Activated naive CD8-positive, alpha-beta T cell treated with anti-CD3 and anti-CD28 coated beads, Interleukin-2, amount 50 U/mL, for 24 hours (primary cell): ENCODE data around the gene TAL1.
"Not testable (repeated sequence)": the region's sequence is repeated elsewhere in the genome, so short reads cannot be mapped to it uniquely, and the experiment has no call there.

Experiments used
- ATAC-seq: fragments of 150-1000 bp; cut with Tn5 transposase; one replicate; pipeline ENCODE4 v1.10.0; 2021
- DNase-seq: peaks from one replicate; pipeline ENCODE4 v3.0.0; 2021
- H3K27ac Mint-ChIP-seq: one replicate; pipeline ENCODE4 v1.8.0; 2021; ENCODE audit warnings: mild to moderate bottlenecking, mixed read lengths
- H3K27me3 Mint-ChIP-seq: one replicate; pipeline ENCODE4 v1.8.0; 2021; ENCODE audit warnings: mixed read lengths
- H3K36me3 Mint-ChIP-seq: one replicate; pipeline ENCODE4 v1.8.0; 2021; ENCODE audit warnings: low read depth, mixed read lengths
- H3K4me1 Mint-ChIP-seq: one replicate; pipeline ENCODE4 v1.8.0; 2021; ENCODE audit warnings: mixed read lengths
- H3K4me3 Mint-ChIP-seq: one replicate; pipeline ENCODE4 v1.8.0; 2021; ENCODE audit warnings: mild to moderate bottlenecking, moderate library complexity, mixed read lengths
- H3K9me3 Mint-ChIP-seq: one replicate; pipeline ENCODE4 v1.8.0; 2021; ENCODE audit warnings: mixed read lengths

The TAL1 gene

DNA sequence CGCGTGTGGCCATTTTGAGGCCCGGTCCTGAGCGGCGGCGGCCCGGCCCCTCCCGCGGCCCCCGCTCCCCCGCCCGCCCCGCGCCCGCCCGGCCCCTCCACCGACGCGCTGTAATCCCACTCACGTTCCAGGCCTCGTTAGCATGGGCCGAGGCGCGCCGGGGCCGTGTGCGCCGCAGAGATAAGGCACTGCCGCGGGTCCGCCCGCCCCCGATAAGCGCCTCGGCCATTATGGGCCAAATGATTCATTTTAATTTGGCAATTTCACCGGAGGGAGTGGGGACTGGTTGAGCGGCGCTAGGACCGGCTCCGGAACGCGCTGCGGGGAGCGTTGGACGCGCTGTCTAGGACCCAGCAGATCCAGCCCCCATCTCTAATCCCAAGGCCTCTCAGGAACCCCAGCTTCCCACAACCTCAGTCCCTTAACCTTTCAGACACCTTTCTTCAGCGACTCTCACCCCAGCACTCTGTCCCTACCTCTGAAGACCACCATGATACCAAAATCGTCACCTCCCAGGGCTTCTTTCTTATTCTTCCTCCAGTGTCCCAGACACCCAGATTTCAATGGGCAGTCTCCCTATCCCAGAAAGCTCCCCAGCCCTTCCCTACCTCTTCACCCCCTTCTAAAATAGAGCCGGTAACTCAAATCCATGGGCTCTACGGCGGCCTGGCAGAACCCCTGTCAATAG, at the start of gene TAL1:
TAL1 (minus strand) TSS at position 39 of the 688 bp plus-strand sequence. CDS start 6,337 bp downstream, outside the sequence.
- Mint-ChIP-seq H3K27me3 (peaks cover 75% of the 10 kb centered on the region), H3K4me1 (peaks cover 27% of the 10 kb centered on the region), H3K27ac (peak within 1 kb of the TSS; percentile 22), H3K9me3 (no peaks in the 10 kb centered on the region), H3K36me3 (peaks cover 3% of the 10 kb centered on the region), H3K4me3 (peak within 1 kb of the TSS; percentile 77)
- ATAC-seq = no peak
- DNase-seq = no peak

- ATAC-seq = no peak
- H3K4me1 Mint-ChIP-seq = no peaks in the 10 kb centered on the region
- H3K4me3 Mint-ChIP-seq = no peak overlapping the region
- H3K27ac Mint-ChIP-seq = no peak overlapping the region
- no peaks in the 10 kb centered on the region for H3K27me3 Mint-ChIP-seq
- H3K9me3 Mint-ChIP-seq = no peaks in the 10 kb centered on the region
- peaks cover 36% of the 10 kb centered on the region for H3K36me3 Mint-ChIP-seq
- no peak for DNase-seq
Measured at GRCh38 chr1:47280142-47280541, 48.1 kb upstream of the TAL1 start.

DNA sequence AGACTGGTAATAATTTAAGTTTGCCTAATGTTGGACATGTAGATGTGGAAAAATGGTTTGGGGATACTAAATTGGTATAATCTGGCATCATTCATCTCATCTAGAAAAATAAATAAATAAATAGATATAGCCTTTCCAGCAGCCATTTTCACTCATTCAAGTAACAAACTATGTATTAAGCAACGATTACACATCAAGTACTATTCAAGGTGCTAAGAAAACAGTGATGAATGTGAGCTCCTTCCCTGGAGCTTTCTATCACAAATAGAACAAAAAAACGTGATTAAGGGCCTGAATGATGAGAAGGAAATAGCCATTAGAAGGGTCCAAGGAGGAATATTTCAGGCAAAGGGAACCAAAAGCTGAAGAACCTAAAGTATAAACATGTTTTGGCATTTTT, 44.8 kb upstream of the TAL1 start:
- Mint-ChIP-seq H3K4me1 (no peaks in the 10 kb centered on the region), H3K4me3 (no peak overlapping the region), H3K9me3 (no peaks in the 10 kb centered on the region), H3K27ac (no peak overlapping the region), H3K27me3 (no peaks in the 10 kb centered on the region), H3K36me3 (peaks cover 38% of the 10 kb centered on the region)
- no peak for DNase-seq
- ATAC-seq = no peak

DNA sequence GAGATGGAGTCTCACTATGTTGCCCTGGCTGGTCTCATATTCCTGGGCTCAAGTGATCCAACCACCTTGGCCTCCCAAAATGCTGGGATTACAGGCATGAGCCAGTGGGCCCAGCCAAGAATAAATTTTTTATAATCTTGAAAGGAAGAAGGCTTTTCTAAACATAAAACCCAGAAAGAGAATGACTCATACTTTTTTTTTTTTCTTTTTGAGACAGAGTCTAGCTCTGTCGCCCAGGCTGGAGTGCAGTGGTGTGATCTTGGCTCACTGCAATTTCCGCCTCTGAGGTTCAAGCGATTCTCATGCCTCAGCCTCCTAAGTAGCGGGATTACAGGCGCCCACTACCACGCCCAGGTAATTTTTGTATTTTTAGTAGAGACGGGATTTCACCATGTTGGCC, 43.8 kb upstream of the TAL1 start:
- H3K36me3 Mint-ChIP-seq = peaks cover 34% of the 10 kb centered on the region
- DNase-seq, H3K27me3 Mint-ChIP-seq, H3K4me3 Mint-ChIP-seq, H3K9me3 Mint-ChIP-seq, H3K27ac Mint-ChIP-seq, ATAC-seq, H3K4me1 Mint-ChIP-seq: not testable (repeated sequence)

- not testable (repeated sequence) for H3K4me3 Mint-ChIP-seq, H3K27ac Mint-ChIP-seq, H3K27me3 Mint-ChIP-seq, H3K9me3 Mint-ChIP-seq, H3K4me1 Mint-ChIP-seq, ATAC-seq, DNase-seq
- H3K36me3 Mint-ChIP-seq = peaks cover 40% of the 10 kb centered on the region
Measured at GRCh38 chr1:47265529-47265928, 33.5 kb upstream of the TAL1 start.

- Mint-ChIP-seq H3K9me3 (no peaks in the 10 kb centered on the region), H3K36me3 (peaks cover 38% of the 10 kb centered on the region), H3K4me3 (no peak overlapping the region), H3K27ac (no peak overlapping the region), H3K4me1 (no peaks in the 10 kb centered on the region), H3K27me3 (no peaks in the 10 kb centered on the region)
- DNase-seq (peak; percentile 35), ATAC-seq (no peak)
Measured at GRCh38 chr1:47262787-47263413, 30.9 kb upstream of the TAL1 start.

- H3K27ac Mint-ChIP-seq = no peak overlapping the region
- no peak overlapping the region for H3K4me3 Mint-ChIP-seq
- peaks cover 24% of the 10 kb centered on the region for H3K36me3 Mint-ChIP-seq
- H3K9me3 Mint-ChIP-seq = no peaks in the 10 kb centered on the region
- DNase-seq (no peak), ATAC-seq (no peak)
- H3K4me1 Mint-ChIP-seq = no peaks in the 10 kb centered on the region
- no peaks in the 10 kb centered on the region for H3K27me3 Mint-ChIP-seq
Measured at GRCh38 chr1:47257224-47257623, 25.2 kb upstream of the TAL1 start.

GRCh38 chr1:47252795-47253194, 20.8 kb upstream of the TAL1 start:
- no peaks in the 10 kb centered on the region for H3K27me3 Mint-ChIP-seq
- H3K4me1 Mint-ChIP-seq = no peaks in the 10 kb centered on the region

GRCh38 chr1:47252369-47252768, 20.3 kb upstream of the TAL1 start:
- ATAC-seq (no peak), DNase-seq (no peak)
- Mint-ChIP-seq H3K27ac (no peak overlapping the region), H3K27me3 (no peaks in the 10 kb centered on the region), H3K4me3 (no peak overlapping the region), H3K9me3 (no peaks in the 10 kb centered on the region), H3K4me1 (no peaks in the 10 kb centered on the region), H3K36me3 (peaks cover 7% of the 10 kb centered on the region)

More at GRCh38 chr1:47252795-47253194, 20.8 kb upstream of the TAL1 start:
- DNase-seq (no peak), ATAC-seq (no peak)
- no peak overlapping the region for H3K4me3 Mint-ChIP-seq
- no peaks in the 10 kb centered on the region for H3K9me3 Mint-ChIP-seq
- no peak overlapping the region for H3K27ac Mint-ChIP-seq
- H3K36me3 Mint-ChIP-seq = peaks cover 10% of the 10 kb centered on the region

GRCh38 chr1:47249755-47250154, 17.7 kb upstream of the TAL1 start:
- no peak overlapping the region for H3K27ac Mint-ChIP-seq
- DNase-seq = no peak
- H3K27me3 Mint-ChIP-seq = peaks cover 3% of the 10 kb centered on the region
- peaks cover 3% of the 10 kb centered on the region for H3K36me3 Mint-ChIP-seq
- H3K9me3 Mint-ChIP-seq = no peaks in the 10 kb centered on the region
- no peaks in the 10 kb centered on the region for H3K4me1 Mint-ChIP-seq
- no peak overlapping the region for H3K4me3 Mint-ChIP-seq
- ATAC-seq = no peak

DNA sequence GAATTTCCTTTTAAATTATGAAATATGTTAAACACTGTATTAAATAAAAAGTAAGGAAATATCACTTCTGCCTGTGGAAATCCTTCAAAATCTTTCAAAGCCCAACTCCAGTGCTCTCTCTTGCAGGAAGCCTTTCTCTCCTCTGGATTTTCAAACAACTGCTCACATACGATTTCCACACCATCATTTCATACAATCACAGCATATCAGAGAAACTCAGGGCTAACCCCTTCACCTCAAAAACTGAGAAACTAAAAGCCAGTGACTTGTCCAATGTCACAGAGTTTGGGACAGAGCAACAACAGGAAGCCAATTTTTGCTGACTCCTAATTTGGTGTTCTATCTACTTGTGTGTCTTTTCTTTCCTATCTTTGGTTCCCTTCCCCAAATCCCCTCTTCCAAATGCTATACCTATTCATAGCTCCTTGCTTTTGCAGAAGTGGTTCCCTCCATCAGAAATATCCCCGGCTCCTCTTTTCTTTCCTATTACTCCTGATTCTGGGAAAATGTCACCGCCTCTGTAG, 12.4 kb upstream of the TAL1 start:
- no peak overlapping the region for H3K27ac Mint-ChIP-seq
- no peaks in the 10 kb centered on the region for H3K9me3 Mint-ChIP-seq

DNA sequence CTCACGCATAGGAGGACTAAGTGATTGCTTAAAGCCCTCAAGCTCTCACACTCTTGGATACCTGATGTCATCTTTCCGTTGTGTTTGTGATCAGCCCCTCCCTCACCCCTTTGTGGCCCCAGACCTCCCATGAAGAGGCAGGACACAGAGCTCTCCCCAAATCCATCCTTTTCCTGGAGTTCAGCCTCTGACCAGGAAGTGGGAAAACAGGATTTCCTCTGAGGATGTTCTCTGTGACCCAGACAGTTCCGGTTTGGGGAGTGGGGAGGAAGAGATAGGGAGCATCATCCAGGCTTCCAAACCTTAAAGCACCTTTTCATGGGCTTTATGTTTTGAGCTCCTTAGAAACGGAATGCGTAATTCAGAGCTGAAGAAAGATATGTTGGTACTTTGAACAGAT, 11.9 kb upstream of the TAL1 start:
- no peaks in the 10 kb centered on the region for H3K4me1 Mint-ChIP-seq
- no peak for ATAC-seq
- no peak overlapping the region for H3K4me3 Mint-ChIP-seq
- H3K36me3 Mint-ChIP-seq = no peaks in the 10 kb centered on the region
- peaks cover 17% of the 10 kb centered on the region for H3K27me3 Mint-ChIP-seq
- no peaks in the 10 kb centered on the region for H3K9me3 Mint-ChIP-seq
- DNase-seq = no peak
- H3K27ac Mint-ChIP-seq = no peak overlapping the region

More for the DNA sequence above, 12.4 kb upstream of the TAL1 start:
- DNase-seq (no peak), ATAC-seq (no peak)
- H3K27me3 Mint-ChIP-seq = peaks cover 15% of the 10 kb centered on the region
- no peaks in the 10 kb centered on the region for H3K4me1 Mint-ChIP-seq
- no peak overlapping the region for H3K4me3 Mint-ChIP-seq
- no peaks in the 10 kb centered on the region for H3K36me3 Mint-ChIP-seq

DNA sequence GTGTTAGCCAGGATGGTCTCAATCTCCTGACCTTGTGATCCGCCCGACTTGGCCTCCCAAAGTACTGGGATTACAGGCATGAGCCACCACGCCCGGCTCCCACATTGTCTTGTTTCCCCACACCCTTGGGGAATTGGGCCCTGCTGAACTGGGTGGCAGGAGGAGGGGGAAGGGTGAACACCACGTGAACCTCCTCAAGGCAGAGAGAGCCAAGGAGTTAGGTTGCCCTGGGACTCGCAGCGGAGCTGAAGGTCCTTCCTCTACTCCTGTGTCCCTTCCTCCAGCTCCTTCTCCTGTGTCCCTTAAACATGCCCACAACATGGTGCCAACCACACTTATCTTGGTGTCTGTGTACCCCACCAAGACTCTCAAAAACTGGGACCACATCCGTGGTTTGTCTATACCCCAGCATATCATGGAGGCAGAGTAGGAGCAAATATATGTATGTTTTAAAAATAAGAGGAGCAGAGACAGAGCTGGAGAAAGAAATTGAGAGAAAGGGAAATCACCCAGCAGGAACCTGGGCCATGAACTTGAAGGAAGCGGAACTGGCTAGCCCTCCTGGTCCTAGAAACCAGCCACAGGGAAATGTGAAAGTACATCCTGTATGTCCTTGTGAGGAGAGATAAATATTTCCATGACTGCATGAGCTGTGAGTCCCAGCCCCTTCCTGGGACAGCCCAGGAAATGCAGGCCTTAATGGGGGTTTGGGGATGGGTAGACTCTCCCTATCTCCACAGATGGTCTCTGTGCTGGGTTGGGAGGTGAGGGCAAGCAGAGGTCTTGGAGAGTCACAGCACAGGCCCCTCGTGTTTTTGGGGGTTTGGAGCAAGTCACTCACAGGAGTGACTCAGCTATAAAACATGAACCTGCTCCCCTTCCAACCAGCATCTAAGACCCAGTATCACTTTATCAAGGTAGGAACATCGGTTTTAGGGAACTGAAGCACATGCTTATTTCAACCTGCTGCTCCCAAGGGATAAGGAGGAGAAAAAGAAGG, 9.4 kb upstream of the TAL1 start:
- Mint-ChIP-seq H3K4me1 (no peaks in the 10 kb centered on the region), H3K9me3 (no peaks in the 10 kb centered on the region), H3K4me3 (no peak overlapping the region), H3K36me3 (no peaks in the 10 kb centered on the region), H3K27me3 (peaks cover 28% of the 10 kb centered on the region), H3K27ac (no peak overlapping the region)
- ATAC-seq = no peak
- no peak for DNase-seq

- peaks cover 35% of the 10 kb centered on the region for H3K27me3 Mint-ChIP-seq
- H3K27ac Mint-ChIP-seq = no peak overlapping the region
- ATAC-seq (no peak), DNase-seq (no peak)
- no peaks in the 10 kb centered on the region for H3K9me3 Mint-ChIP-seq
- no peaks in the 10 kb centered on the region for H3K4me1 Mint-ChIP-seq
- H3K36me3 Mint-ChIP-seq = no peaks in the 10 kb centered on the region
- H3K4me3 Mint-ChIP-seq = no peak overlapping the region
Measured at GRCh38 chr1:47238935-47239592, 7.0 kb upstream of the TAL1 start.
